SK-N-SH treated with all-trans-retinoic acid at 6 μM for 48 hours (cell line): ENCODE results near the gene COL4A1.

ENCODE experiments used
- PATZ1 ChIP-seq: fragments of 250-450 bp; sonication (Bioruptor Pico); IDR thresholded peaks from 2 replicates; pipeline ENCODE4 v1.8.0; 2020; ENCODE audit warnings: mild to moderate bottlenecking, moderate library complexity, borderline replicate concordance
- RARB ChIP-seq: fragments of 250-450 bp; sonication (Bioruptor Pico); IDR thresholded peaks from 2 replicates; pipeline ENCODE4 v1.8.0; 2021; ENCODE audit warnings: mild to moderate bottlenecking, moderate library complexity
- ZNF70 ChIP-seq: fragments of 450-650 bp; formaldehyde crosslinking; IDR thresholded peaks from 2 replicates; pipeline ENCODE4 v1.5.0; 2020; ENCODE audit warnings: mild to moderate bottlenecking, moderate library complexity

DNA sequence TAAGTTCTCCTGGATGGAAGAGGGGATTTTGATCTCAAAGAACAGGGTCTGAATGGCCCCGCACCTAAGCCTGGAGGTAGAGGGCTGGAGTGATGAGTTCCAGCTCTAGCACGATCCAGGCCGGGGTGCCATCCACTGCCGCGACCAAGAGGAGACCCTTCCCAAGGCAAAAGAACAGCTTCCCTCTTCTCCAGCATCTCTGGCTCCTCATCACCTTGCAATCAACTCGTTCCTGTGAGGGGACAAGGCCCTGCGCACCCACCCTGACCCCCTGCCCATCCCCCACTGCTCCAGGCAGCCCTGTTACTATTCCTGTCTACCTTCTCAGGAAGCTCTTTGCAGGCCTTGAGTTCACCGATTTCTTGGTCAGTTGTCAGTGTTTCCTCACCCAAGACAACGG lies 17.8 kb downstream of the COL4A1 start:
- no peak for TF ChIP-seq PATZ1 (CRISPR knock-in tag)
- TF ChIP-seq ZNF70 = no peak
- no peak for TF ChIP-seq RARB (CRISPR knock-in tag)
